Cardiac fibroblast (primary cell): ENCODE measurements around the gene OSBPL1A.

ENCODE experiments used
- DNase-seq, 2 donors: peaks; one replicate each; pipeline versions ENCODE4 v3.0.0 to v3.0.0-alpha.2; 2010; ENCODE audit warnings: low read depth in 2 of 2
- H3K4me3 ChIP-seq, 2 donors: replicated peaks in 1 of 2; 1 replicate in 1 of 2; 2 replicates in 1 of 2; pipeline ENCODE4 v1.5.1; 2011; ENCODE audit warnings: low read depth in 2 of 2, low read length in 2 of 2, mild to moderate bottlenecking in 2 of 2, moderate library complexity in 1 of 2
- CTCF ChIP-seq: IDR thresholded peaks from one replicate; pipeline ENCODE4 v1.5.1; 2011; ENCODE audit warnings: low read depth, mild to moderate bottlenecking, low read length, inconsistent platforms

The OSBPL1A gene

GRCh38 chr18:24214913-24215312 lies 182.7 kb downstream of the OSBPL1A start:
- no peak for DNase-seq
- H3K4me3 ChIP-seq, result no peak overlapping the region
- TF ChIP-seq CTCF, result no peak

DNA sequence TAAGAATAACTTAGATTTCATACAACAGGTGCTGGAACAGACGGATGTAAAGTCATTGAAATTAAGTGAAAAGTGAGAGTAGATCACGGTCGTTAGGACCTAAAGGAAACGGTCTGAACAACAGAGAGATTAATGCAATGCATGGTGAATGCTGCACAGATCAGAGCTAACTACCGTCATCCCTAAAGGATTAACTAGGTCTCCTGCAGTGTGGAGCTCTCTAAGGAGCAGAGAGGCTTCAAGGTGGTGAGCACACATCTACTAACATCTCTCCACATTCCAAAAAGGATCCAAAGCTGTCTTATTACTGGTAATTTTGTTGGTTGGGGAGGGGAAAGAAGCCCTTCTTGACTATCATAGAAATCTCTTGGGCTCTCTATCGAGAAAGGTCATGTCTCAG lies 183.5 kb downstream of the OSBPL1A start:
- no peak for TF ChIP-seq CTCF
- no peak overlapping the region for H3K4me3 ChIP-seq
- DNase-seq, result no peak

DNA sequence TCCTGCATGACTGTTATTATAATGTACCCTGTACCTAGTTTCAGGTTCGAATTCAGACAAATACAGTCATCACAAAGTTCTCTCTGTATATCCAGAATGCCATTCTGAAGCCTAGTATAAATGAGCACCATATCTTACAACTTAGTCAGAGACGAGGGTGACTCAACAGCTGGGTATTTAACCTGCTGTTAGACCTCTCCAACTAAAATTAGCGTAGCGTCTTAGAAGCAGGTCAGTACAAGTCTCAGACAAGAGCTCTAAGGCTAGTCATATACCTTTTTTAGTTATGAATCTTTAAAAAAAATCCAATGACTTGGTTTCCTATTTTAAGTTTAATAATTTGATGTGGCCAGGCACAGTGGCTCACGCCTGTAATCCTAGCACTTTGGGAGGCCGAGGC lies 184.7 kb downstream of the OSBPL1A start:
- no peak for TF ChIP-seq CTCF
- no peak overlapping the region for H3K4me3 ChIP-seq
- DNase-seq, result peak; percentile 57 to 94

- no peak for DNase-seq
- TF ChIP-seq CTCF, result no peak
- H3K4me3 ChIP-seq, result no peak overlapping the region
Observed at GRCh38 chr18:24209558-24209957, 188.1 kb downstream of the OSBPL1A start.

- TF ChIP-seq CTCF, result no peak
- no peak overlapping the region for H3K4me3 ChIP-seq
- DNase-seq, result peak; percentile 17 to 36
Observed at GRCh38 chr18:24208270-24209035, 189.2 kb downstream of the OSBPL1A start.

DNA sequence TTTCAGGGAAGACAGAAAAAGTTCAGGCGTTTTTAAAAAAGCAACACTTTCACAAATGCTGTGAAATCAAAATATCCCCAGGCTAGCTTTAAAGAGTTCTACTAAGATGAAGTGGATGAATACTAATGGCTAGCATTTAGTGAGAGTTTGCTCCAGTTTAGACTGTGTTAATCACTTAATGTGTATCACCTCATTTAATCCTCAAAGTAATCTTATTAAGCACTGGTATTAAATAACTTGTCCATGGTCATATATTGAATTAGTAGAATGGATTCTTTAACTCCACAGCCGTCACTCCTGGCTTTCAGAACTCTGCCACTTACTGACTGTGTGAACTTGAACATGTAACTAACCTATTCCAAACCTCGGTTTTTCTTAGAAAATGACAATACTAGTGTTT lies 192.7 kb downstream of the OSBPL1A start:
- no peak overlapping the region for H3K4me3 ChIP-seq
- no peak for DNase-seq
- no peak for TF ChIP-seq CTCF
